HG03159 (cell line): ENCODE measurements around the gene TSLP.
A peak's percentile ranks its signal among the peaks of the same experiment; 100 is the strongest.

Experiments used
- ATAC-seq: cut with Tn5 transposase; IDR thresholded peaks from one replicate; pipeline ENCODE4 v1.9.1; 2021; ENCODE audit warnings: mild to moderate bottlenecking, moderate library complexity; ENCODE audit not compliant: unreplicated experiment

Gene TSLP

DNA sequence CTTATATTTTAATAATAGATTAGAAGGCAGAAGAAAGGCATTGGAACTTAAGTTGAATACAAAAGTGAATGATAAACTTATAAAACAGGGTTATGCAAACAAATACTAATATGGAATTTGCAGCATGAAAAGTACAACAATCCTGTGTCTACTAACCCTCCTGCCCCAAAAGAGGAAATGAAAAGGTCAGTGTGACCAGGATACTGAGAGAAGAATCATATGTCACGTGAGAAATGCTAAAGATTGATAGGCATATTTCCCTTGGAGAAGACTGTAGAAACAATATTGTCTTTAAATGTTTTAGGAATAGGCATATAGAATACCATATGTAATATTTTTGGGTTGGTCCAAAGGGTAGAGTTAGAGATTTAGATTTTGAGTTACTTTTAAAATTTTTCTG, 24.5 kb downstream of the TSLP start:
- no peak for ATAC-seq

DNA sequence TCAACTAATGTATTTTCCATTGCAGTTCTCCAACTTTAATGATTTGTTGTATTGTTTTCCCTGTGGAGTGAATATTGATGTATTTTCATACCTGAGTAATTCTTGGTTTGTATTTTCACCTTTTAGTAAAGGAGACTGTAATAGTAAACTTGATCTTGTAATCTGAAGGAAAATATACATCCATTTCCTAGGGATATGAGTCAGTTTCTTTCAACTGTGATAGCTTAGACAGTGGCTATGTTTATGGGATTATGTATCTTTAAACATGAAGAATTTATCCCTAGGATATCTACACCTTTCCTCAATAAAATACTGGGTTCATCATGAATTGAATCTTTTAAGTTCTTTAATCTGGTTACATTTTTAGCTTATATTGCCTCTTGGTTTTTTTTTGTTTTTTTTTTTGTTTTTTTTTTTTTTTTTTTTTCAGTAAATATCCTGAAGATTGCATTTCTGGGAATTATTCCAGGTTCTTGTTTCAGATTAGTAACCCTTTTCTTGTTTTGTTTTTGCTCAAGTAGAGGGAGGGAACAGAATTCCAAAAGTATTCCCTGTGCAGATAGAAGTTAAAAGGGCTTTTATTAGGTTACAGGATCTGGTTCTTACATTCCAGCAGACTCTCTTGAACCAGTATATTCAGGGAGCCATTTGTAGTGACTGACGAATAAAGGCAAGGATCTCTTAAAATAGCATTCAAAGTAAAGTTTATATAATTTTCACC, 27.7 kb downstream of the TSLP start:
- ATAC-seq, result no peak

DNA sequence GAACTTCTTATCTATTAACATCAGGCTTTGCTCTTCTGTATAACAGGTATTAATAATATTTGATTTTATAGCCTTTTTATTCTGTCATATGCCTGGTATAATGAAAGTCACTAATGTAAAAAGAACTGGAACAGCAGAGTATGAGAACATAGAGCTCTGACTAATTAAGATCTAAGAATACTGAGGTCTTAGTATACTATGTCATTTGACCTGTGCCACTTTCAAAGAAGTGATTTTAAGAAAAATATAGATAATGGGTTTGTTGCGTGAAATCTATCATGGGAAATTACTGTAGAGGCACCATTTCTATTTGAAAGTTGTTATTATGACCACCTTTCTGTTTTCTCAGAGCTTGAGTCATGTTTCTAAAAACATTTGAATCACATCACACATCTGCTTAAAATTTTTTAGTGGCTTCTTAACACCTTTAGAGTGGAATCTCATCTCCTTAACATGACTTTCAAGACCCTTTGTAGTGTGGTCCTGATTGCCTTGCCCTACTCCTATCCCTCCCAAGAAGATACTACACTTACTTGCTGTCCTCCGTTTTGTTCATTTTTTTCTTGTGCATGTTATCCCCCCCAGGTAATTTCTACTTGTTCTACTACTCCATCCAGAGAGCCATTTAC, 34.9 kb downstream of the TSLP start:
- ATAC-seq, result no peak

DNA sequence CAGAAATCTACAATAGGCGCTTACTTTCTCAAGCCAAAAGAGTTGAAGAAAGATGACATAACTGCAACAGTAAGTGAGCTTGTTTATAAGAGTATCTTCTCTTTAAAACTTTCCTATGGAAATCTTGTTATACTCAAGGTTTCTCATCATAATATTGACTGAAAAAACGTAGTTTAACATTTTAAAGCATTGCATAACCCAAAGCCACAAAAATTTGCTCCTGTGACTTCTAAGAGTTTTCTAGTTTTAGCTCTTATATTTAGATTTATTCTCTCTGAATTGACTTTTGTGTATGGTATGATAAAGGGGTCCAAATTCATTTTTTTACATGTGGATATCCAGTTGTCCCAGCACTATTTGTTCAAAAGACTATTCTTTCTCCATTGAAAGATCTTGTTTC, 35.9 kb downstream of the TSLP start:
- ATAC-seq, result no peak

DNA sequence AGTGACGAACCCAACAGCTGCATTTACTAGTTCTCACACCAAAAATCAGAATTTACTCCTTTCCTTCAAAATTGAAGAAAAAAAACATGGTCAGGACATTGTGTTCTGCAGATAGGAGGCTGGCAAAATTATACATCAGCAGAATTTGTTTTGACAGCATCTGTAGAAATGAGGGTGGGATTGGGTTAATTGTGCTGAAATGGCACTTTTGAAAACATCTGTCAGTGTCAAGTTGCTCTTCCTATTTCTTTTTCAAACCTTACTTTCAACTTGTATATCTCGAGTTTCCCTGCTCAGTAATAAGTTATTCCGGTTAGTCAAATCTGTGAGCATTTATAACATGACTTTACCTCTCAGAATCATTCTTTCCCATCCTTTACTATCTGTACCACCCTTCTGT, 40.4 kb downstream of the TSLP start:
- ATAC-seq, result no peak

DNA sequence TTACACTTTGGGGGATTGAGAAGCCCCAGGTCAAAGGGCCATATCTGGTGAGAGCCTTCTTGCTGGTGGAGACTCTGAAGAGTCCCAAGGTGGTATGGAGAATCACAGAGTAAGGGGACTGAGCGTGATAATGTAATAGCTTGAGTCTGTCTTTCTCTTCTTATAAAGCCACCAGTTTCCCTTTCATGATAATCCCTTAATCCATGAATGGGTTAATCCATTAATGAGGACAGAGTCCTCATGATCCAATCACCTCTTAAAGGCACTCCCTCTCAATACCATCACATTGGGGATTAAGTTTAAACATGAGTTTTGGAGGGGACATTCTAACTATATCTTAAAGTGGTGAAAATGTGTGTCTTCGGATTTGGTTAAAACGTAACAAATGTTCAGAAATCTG, 42.2 kb downstream of the TSLP start:
- ATAC-seq, result no peak

DNA sequence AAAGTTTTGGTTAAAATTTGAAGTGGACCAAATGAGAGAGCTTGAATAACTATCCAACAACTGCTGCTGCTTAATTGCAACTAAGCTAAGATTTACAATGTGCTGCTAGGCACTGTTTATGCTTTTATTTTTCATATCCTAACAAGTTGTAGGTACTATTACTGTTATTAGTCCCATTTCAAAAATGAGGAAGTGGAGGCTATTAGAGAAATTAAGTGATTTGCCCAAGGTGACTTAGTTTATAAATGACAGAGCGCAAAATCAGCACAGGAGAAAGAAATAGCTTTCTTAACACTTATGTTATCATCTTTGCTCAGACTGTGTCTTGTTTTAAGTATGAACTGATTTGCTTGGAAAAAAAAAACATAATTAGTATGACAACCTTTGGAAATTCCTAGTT, 43.7 kb downstream of the TSLP start:
- ATAC-seq, result no peak

DNA sequence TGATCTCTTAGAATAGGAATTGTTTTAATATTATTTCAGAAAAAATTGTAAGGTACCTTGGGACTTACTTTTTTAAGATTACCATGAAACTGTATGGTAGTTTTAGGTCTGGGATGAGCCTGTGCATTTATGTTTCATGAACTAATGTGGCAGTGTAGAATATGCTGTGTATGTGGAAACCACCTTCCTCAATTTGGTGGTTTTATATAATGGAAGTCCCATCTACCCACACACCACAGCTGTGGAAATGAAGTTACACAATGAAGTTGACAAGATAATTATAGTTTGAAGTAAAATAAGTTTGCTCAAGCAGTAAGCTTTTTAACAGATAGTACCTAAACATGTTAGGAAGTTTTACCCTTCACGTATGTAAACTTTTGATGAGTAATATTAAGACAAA, 45.0 kb downstream of the TSLP start:
- ATAC-seq, result no peak

DNA sequence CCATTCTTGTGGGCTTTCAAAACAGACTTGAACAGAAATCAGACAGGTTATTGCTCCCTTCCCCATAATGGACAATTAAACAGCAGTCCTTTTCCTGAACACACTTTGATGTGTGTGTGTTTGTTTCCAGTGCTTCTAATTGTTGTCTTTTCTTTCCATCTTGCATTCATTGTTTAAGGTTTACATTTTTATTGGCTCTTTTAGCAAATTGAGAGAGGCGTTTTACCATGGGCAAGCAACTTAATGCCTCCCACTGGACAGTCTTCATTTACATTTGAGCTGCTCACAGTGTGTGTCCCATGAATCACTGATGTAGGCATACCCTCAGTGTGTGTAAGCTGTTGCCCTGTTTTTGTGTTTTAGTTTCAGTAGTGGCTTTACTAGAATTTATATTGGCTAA, 45.6 kb downstream of the TSLP start:
- ATAC-seq, result no peak

DNA sequence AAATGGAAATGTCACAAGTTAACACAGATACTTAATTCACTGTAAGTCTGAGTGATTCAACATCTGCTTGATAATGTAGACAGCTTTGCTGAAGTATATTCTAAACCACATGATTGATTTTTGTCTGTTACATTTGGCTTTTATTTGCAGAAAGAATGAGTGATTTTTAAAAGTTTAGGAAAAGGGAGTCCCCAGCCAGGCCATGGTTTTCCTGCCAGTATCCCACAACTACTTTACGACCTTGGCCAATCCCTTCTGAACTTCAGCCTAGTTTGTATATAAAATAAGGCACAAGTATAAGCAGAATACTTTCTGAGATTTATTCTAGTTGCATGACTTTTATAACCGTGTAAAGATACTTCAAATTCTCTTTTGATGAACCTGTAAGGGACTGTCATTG, 47.7 kb downstream of the TSLP start:
- no peak for ATAC-seq

DNA sequence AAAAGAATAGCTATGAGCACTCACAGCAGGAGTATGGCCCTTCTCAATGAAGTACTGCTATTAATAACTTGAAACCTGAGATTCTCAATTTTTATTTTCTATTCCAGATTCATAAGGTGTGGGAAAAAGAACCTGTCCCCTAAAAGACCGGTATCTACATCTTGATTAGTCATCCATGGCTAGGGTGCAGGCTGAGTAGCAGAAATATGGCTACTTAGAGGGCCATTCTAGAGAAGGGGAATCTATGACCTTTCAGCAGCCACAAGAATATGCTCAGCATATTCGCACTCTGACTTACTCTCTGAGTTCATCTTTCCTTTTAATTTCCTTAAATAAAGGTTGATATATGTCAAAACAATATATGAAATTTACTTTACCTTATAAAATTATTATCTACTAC, 48.3 kb downstream of the TSLP start:
- ATAC-seq, result no peak

DNA sequence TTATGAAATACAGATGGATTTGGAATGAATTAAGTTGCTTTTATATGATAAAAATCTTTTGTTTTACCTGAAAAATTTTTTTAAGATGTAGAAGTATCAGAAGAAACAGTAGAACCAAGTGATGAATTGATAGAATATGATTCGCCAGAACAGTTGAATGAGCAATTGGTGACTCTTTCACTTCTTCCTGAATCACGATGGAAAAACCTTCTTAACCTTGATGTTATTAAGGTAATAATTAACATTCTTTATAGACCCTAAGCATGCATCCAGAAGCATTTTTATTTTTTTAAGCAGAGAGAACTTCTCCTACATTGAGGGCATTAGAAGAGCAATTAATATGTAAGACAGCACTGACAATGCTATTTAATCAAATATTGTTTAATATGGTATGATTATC, 49.4 kb downstream of the TSLP start:
- ATAC-seq, result no peak

DNA sequence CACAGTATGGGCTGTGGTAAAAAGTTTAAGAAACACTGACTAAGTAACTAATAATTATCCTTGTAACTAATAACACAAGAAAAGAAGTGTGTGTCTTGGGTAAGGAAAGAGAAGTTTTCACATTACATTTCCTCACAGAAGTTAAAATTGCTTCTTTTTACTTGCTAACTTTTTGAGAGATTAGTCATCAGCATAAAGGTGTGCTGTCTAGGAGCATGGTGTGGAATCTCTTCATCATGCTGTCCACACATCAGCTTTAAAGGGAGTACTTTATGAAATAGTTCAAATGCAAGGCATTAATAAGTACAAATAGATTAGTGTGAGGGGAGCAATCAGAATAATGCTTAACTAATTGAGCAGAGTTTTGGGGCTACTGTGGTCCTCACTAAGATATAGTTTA, 50.4 kb downstream of the TSLP start:
- no peak for ATAC-seq

DNA sequence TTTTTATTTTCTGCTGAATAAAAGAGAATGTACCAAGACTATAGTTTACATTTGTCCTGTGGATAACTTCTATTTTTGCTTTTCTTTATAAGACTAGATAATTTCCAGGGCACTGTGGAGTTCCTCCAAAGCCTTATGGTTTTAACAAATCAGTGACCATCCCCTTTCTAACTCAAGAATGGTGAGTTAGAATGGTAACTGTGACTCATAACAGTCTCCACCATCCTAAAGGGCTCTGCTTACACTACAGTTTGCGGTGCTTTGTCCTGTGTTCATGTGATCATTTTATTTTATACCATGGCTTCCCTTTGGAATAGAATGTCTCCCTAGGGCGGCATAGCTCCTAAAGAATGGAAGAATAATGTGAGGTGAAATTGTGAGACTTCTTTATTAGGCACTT, 50.9 kb downstream of the TSLP start:
- ATAC-seq, result peak; percentile 63

DNA sequence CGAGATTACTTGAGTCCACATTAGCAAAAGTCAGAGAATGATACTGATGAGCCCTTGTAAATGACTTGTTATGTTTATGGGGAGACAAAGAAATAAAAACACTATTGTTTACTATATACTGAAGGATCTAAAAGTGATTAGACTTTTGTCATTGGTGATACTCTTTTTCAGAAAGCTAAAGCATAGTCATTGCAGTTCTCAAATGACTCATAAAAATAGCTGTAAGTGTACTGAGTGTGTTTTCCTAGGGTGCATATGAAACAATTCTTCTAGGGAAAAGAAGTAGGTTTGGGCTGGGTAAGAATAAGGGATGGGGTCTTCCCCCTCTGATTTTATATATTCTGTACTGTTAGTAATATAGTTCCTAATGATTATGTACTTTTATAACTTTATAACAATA, 53.3 kb downstream of the TSLP start:
- ATAC-seq, result no peak

DNA sequence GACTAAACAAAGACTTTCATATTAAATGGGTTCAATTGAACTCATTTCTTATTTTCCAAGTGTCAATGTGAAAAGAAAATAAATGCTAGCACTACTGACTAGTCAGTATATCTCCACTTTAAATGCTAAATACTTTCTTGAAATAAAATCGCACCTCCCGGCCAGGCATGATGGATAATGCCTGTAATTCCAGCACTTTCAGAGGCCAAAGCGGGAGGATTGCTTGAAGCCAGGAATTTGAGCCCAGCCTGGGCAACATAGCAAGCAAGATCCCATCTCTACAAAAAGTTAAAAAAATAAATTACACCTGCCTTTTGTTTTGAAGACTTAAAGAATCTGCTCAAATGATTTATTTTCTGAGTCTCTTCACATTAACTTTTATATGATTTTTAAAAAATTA, 55.4 kb downstream of the TSLP start:
- ATAC-seq, result no peak
